ENCODE results near the gene GATA3. TPM values are rescaled to one million over a fixed set of nuclear protein-coding genes. Genes with fewer than 3 reads are reported as not detected.

Gene GATA3
- total and polyA plus RNA-seq, 2 of the 8 experiments (the other 6 are each of a cell fraction or from before 2014, with no cell fraction given), result 0.02 to 0.43 TPM

DNA sequence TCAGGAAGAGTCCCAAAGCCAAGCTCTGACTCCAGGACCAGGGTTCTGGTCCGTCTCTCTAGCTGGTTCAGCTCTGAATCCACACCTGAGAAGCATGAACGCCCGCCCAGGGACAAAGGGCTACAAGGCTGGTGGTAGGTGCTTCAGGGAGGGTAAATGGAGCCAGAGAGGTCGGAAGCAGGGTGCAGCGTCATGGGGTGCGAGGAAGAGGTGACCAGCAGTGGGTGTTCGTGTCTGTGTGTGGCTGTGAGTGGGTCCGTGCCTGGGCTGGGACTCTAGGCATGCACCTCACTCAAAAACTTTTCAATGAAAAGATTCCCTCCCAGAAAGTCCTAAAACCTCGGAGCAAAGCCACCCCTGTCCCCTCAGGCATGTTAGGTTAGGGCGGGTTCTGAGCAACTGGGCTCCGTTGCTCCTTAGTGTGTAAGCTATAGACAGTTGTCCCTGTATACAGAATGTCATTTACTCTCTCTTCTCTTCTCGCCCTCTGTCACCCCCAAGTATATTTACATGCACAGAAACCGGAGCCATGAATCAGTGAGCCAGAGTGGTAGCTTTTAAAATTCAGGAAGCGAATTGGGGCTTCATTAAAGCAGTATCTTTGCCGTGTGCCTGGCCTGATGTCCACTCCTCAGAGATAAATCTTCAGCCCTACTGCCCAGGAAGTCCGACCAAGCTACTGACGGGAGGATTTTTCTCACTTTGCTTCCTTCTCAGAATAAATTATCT, 12.3 kb upstream of the GATA3 start (continued):
- no peak for TF ChIP-seq USF2 (IDR thresholded peaks at IDR 0.05; ENCODE audit: low read length)
- TF ChIP-seq POLR2A (IDR thresholded peaks at IDR 0.05; ENCODE audit: control extremely low read depth in 1 of 2, low read depth in 2 of 2, low read length in 2 of 2), result no peak
- no peak for TF ChIP-seq ASH2L (IDR thresholded peaks at IDR 0.05; ENCODE audit: low read length)
- TF ChIP-seq KDM4A (IDR thresholded peaks at IDR 0.05; ENCODE audit: low read depth, low read length, severe bottlenecking), result no peak
- TF ChIP-seq CEBPB (IDR thresholded peaks at IDR 0.05; ENCODE audit: low read depth, low read length), result no peak
- no peak for TF ChIP-seq E2F6 (IDR thresholded peaks at IDR 0.05)
- no peak for TF ChIP-seq TEAD4 (IDR thresholded peaks at IDR 0.05; ENCODE audit: low read depth, low read length)

Data from H1 (cell line).